ENCODE data around the gene MARCHF3.
A peak's percentile ranks its signal among the peaks of the same experiment; 100 is the strongest.

Gene MARCHF3, protein sequence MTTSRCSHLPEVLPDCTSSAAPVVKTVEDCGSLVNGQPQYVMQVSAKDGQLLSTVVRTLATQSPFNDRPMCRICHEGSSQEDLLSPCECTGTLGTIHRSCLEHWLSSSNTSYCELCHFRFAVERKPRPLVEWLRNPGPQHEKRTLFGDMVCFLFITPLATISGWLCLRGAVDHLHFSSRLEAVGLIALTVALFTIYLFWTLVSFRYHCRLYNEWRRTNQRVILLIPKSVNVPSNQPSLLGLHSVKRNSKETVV

DNA sequence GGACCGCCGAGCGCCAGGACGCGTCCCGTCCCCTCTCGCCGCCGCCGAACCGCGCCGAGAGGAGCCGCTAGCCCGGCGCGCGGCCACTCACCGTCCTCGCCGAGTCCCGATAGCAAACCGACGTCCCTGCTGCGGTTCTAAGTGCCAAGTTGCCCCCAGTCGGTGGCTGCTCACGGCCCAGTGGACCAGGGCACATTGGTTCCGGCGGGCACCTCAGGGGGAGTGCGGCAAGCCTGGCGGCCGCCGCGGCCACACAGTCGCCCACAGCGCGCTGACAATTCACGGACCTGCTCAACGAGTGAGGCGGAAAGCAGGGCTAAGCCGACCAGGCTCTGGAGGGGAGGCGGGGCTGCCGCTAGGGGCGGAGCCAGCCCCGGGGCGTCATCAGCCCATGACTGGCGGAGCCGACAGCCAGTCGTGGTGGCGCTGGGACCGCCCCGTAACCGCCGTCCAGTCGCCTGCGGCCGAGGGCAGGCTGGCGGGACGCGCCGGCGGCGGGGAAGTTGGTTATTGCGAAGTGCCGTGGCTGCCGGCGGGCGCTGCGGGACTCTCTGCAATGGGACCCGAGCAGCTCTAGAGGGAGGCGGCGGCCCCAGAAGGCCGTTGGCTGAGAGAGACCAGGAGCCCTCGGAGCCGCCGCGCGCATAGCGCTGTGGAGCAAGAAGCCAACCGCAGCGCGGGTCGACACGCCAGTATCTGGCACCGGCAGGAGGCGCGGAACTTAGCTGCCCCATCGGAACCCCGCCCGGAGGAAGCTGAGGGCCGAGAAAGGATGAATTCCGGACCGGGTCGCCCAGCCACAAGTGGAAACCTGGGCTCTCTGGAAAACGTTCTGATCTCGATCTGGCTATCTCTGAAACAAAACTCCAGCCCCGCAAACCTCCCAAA is at the start of gene MARCHF3:
TSS of gene MARCHF3 (minus strand) at position 300 of the 888 bp plus-strand sequence. CDS start 112,387 bp downstream, outside the sequence.
- peak; percentile 95 for DNase-seq
- Mint-ChIP-seq H3K27me3 (peaks cover 50% of the 10 kb centered on the region), H3K4me1 (peaks cover 17% of the 10 kb centered on the region), H3K36me3 (no peaks in the 10 kb centered on the region), H3K9me3 (no peaks in the 10 kb centered on the region), H3K27ac (peak within 1 kb of the TSS; percentile 68), H3K4me3 (peak within 1 kb of the TSS; percentile 86)
- CTCF ChIA-PET: interaction anchor here (1.0 kb wide), 1 partner anchor 16 kb away, joined by 3 read pairs; no protein-coding TSS in a partner anchor

DNA sequence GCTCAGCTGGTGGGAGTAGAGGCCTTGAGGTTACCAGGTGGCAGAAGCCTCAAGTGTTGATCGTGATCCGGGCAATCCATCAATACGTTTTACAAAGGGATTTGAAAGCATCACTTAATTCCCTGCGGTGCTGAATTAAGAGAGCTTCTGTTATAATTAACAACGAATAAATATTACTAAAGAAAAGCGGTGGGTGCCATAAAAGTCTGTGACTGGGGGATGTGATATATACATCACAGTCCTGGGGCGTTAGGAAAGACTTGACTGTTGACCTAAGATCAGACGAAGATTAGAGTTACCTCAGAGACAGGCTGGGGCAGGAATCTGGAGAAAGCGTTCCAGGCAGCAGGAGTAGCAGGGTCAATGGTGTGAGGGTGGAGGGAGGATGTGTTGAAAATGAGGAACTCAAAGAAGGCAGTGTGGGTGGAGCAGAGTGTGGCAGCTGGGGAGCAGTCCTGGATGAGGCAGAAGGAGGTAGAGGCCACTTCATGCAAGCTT is 49.7 kb upstream of the MARCHF3 start:
- no peak overlapping the region for H3K27ac Mint-ChIP-seq
- H3K4me3 Mint-ChIP-seq: no peak overlapping the region
- H3K36me3 Mint-ChIP-seq: no peaks in the 10 kb centered on the region
- CTCF ChIA-PET: interaction anchor here (0.8 kb wide), 1 partner anchor 9 kb away, joined by 3 read pairs; no protein-coding TSS in a partner anchor
- H3K27me3 Mint-ChIP-seq: peaks cover 11% of the 10 kb centered on the region
- no peak for DNase-seq
- no peaks in the 10 kb centered on the region for H3K4me1 Mint-ChIP-seq
- no peaks in the 10 kb centered on the region for H3K9me3 Mint-ChIP-seq

DNA sequence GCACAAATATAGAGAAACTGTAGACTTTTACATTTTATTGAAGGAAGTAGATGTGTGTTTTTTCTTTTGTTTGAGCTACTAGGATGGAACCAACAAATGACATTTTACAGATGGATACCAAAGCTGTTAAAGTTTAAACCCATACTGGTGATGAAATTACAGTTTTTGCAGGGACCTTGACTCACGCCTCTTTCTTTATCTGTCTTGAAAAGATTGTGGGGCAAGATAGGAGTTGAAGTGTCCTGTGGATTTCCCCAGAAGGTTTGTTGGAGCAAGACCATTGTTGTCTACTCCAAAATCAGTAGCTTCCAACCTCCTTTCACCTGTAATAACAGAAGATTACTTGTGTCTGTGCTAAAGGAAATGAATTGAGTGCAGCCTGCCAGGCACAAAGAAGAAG is 47.0 kb upstream of the MARCHF3 start:
- H3K27ac Mint-ChIP-seq: no peak overlapping the region
- H3K9me3 Mint-ChIP-seq: no peaks in the 10 kb centered on the region
- no peak for DNase-seq
- no peaks in the 10 kb centered on the region for H3K36me3 Mint-ChIP-seq
- peaks cover 13% of the 10 kb centered on the region for H3K4me1 Mint-ChIP-seq
- H3K27me3 Mint-ChIP-seq: peaks cover 14% of the 10 kb centered on the region
- CTCF ChIA-PET: no interaction called here
- no peak overlapping the region for H3K4me3 Mint-ChIP-seq

DNA sequence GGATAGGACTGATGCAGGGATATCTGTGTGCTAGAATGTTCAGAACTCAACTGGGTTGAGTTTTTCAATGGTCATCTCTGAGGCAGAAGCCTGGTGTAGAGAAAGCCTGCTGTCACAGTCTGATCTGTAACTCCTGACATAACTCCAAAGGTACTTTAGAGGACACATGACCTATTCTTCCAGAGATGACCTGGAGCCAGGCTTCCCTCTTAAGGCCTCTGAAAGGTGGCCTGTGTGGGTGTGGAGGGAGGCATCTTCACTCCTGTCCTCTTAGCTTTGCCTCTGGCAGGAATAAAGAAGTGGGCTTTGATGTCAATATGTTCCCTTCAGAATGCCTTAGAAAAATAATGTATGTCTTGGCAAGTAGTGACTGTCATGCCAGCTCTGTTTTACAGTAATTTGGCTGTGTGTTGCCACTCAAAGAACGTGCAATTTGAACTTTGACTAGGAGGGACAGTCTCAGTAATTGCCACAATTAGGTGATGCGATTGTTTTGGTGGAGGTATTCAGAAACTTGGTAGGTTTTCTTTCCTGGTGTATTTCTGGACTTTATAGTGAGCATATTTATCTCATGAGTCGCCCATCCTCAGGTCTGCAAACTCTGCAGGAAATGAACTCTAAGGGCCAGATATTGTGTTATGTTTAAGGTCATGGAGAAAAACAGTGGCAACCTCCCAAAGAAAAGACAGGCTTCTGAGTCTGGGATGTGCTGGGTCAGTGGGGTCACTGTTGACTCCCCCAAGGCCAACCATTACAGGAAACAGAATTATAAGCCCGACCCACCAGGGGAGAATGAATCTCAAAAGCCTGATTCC is 46.2 kb upstream of the MARCHF3 start:
- Mint-ChIP-seq H3K27ac (no peak overlapping the region), H3K9me3 (no peaks in the 10 kb centered on the region), H3K4me3 (no peak overlapping the region), H3K27me3 (peaks cover 14% of the 10 kb centered on the region), H3K4me1 (peaks cover 16% of the 10 kb centered on the region), H3K36me3 (no peaks in the 10 kb centered on the region)
- DNase-seq: no peak
- CTCF ChIA-PET: no interaction called here

DNA sequence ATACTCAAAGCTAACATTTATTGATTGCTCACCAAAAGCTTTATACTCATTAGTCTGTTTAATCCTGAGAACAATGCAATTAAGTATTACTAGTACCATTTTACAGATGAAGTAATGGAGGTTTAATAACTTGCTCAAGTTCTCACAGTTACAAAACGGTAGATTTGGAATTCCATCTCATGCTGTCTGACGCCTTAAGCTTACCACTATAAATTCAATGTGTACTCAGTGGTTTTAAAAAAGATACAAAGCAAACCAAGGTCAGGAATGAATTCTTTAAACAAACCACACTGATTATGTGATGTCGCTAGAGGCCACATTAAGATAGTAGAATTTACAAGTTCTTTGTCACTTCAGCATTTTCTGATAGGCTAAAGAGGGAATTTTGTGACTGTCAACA is 44.1 kb upstream of the MARCHF3 start:
- Mint-ChIP-seq H3K9me3 (no peaks in the 10 kb centered on the region), H3K36me3 (peaks cover 3% of the 10 kb centered on the region), H3K4me3 (no peak overlapping the region), H3K4me1 (peaks cover 16% of the 10 kb centered on the region), H3K27me3 (peaks cover 4% of the 10 kb centered on the region), H3K27ac (no peak overlapping the region)
- CTCF ChIA-PET: no interaction called here
- no peak for DNase-seq

DNA sequence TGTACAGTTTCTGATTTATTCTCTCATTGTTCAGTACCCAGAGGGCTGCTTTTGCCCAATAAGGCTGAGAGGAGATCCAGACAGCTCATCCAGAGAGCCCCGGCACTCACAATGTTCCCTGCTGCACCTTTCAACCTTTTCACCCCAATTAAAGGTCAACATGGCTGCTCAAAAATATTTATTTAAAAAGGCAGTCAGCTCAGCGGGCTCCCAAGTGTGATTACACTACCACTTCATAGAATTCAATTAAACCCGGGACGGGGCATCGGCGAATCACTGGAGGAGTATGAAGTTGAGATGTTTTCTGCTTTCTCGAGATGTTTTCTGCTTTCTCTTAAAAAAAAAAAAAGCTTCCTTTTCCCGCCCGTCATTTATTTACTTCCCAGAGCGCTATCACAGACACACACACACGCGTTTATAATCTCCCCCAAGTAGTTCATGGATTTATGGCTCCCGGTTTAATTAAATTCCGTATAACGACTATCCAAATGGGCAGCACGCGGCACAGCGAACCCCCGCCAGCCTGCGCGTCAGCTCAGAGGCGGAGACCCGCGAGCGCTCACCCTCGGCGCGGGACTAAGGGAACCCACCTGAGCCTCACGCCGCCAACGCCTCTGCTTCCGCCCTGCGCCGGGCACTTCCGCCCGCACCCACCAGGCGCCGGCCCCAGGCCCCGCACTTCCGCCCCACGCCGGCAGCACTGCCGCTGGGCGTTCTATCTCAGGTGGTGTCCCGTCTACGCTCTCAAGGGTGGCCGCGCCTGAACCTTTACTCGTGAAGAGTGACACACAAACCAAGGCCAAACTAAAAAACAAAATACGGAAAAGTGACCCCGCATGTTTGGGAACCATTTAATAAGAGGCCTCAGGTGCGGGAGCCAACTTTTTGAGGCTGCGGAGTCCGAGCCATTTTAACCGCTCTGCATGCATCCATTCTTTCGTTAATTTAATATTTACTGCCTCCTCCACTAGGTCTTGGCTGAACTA is 42.8 kb upstream of the MARCHF3 start, which contains the start of gene C5orf63:
TSS of gene C5orf63 (minus strand) at position 642 of the 986 bp plus-strand sequence. CDS start 14,507 bp downstream, outside the sequence.
- Mint-ChIP-seq H3K4me1 (peaks cover 16% of the 10 kb centered on the region), H3K36me3 (peaks cover 6% of the 10 kb centered on the region), H3K27me3 (peaks cover 4% of the 10 kb centered on the region), H3K27ac (peak within 1 kb of the TSS; percentile 35), H3K9me3 (no peaks in the 10 kb centered on the region), H3K4me3 (peak within 1 kb of the TSS; percentile 74)
- peak; percentile 81 for DNase-seq
- CTCF ChIA-PET: no interaction called here

DNA sequence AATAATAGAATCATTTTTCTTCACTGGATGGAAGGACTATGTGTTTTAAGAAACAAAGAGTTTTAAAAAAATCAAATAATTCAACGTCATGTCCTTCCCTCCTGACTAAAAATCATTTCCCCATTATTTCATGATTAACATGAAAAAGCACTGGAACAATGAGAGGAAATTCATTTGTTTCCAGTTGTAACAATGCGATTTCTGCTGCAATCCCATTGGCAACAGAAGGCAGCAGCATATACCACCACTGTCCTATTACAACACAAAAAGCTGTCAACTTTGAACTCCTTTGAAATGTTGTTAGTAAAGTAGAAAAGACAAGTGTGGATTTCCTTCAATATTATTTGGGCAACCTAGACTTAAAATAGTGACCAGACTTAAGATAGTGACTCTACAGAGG is 39.9 kb upstream of the MARCHF3 start:
- Mint-ChIP-seq H3K27me3 (peaks cover 4% of the 10 kb centered on the region), H3K4me3 (no peak overlapping the region), H3K27ac (no peak overlapping the region), H3K9me3 (no peaks in the 10 kb centered on the region), H3K4me1 (peaks cover 16% of the 10 kb centered on the region), H3K36me3 (peaks cover 6% of the 10 kb centered on the region)
- CTCF ChIA-PET: no interaction called here
- DNase-seq: no peak

DNA sequence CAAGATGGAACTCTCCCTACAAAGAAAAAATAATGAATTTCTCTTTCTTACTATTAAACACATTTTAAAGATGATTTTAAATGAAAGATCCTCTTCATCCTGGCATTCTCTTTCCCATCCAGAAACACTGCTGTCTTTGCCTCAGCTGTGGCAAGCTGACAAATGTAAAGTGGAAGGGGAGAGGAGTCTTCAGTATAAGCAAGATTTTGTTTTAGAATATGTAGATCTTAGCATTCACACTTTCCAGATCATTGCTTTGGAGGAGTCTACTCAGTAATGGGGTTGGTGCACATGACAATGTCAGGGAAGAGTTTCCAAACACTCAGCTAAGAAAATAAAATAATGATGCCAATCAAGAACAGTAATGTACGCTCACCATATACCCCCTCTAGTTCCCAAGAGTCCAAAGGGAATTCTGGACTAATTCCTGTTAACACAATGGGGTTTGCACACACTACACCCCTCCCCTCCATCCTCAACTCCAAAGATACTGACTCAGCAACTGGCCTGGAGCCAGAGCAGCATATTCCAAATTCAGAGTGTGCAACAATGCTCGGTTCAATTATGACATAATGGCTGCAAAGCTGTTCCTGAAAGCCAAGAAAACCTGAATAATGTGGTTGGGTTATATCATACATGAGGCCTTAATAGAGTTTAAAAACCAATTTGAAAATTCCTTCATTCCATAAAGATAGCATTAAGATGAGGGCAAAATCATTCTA is 38.3 kb upstream of the MARCHF3 start:
- Mint-ChIP-seq H3K27ac (no peak overlapping the region), H3K27me3 (no peaks in the 10 kb centered on the region), H3K9me3 (no peaks in the 10 kb centered on the region), H3K36me3 (peaks cover 6% of the 10 kb centered on the region), H3K4me1 (peaks cover 12% of the 10 kb centered on the region), H3K4me3 (no peak overlapping the region)
- no peak for DNase-seq
- CTCF ChIA-PET: no interaction called here

DNA sequence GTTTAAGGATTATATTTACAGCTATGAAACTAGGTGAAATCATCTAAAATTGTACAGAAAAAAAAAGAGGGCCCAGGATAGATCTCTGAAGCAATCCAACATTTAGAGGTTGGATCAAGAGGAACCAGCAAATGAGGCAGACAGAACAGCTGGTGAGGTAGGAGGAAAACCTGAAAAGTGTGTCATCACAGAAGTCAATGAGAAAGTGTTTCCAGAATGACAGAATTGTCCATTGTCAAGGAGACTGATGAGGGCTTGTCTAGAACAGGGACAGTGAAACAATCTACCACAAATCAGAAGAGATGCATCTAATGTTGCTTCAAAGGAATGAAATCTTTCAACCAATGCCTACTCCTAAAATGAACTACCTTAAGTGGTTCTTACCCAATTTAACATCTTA is 36.4 kb upstream of the MARCHF3 start:
- H3K27me3 Mint-ChIP-seq: no peaks in the 10 kb centered on the region
- H3K27ac Mint-ChIP-seq: no peak overlapping the region
- CTCF ChIA-PET: no interaction called here
- H3K4me1 Mint-ChIP-seq: no peaks in the 10 kb centered on the region
- H3K36me3 Mint-ChIP-seq: peaks cover 6% of the 10 kb centered on the region
- H3K4me3 Mint-ChIP-seq: no peak overlapping the region
- DNase-seq: no peak
- no peaks in the 10 kb centered on the region for H3K9me3 Mint-ChIP-seq

DNA sequence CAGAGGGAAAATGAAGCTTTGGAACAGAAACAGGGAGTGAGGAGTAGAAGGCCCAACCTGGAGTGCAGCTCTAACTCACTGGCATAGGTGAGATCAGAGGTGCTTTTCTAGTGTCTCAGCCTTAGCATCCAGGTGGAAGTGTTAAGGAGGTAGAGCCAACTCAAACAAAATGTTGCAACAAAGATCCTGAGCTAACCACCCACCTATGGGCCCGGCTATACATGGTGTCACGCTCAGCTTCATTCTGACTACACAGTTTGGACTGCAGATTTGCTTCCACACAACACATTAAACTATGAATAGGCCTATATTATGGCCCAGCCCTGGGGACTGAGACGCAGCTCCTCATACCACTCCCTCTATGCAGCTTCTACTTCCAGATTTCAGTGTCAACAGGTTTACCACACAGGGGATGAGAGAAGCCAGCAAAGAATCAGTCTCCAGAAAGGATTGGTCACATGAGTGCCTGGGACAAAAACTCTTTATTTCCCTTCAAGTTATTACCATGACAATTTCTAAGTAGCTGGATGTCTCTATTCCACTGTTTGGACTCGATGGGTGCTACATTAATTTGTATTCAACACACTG is 34.0 kb upstream of the MARCHF3 start:
- Mint-ChIP-seq H3K27ac (no peak overlapping the region), H3K27me3 (no peaks in the 10 kb centered on the region), H3K4me1 (peaks cover 7% of the 10 kb centered on the region), H3K9me3 (no peaks in the 10 kb centered on the region), H3K36me3 (peaks cover 2% of the 10 kb centered on the region), H3K4me3 (no peak overlapping the region)
- no peak for DNase-seq
- CTCF ChIA-PET: interaction anchor here (0.6 kb wide), 1 partner anchor 78 kb away, joined by 3 read pairs; no protein-coding TSS in a partner anchor

DNA sequence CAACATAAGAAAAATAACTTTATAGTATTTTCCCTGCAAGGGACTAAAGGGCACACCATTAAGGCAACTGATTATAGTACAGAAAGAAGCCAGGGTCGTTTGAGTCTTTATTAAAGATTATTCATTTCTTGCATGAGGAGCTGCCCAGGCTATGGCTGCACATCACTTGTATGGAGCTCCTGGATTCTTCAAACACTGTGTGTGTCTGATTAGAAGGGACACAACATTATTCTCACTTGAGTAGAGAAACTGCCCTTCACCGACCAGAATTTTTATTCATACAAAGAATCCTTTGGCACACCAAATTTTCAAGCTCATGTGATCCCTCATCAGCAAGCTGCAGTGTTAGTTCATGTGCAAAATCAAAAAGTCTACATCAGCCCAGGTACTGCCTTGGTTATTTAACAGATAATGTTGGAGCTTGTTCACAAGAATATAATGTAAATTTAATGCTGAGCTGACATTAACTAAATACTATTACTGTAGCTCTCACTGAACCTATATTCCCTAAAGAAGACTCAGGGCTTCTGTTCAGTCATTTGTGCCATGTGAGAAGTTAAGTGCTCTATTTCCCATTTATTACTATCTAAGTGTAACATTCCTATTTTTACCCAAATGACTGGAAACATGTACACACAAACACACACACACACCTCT is 33.0 kb upstream of the MARCHF3 start:
- no peak overlapping the region for H3K4me3 Mint-ChIP-seq
- H3K36me3 Mint-ChIP-seq: peaks cover 2% of the 10 kb centered on the region
- CTCF ChIA-PET: no interaction called here
- no peaks in the 10 kb centered on the region for H3K27me3 Mint-ChIP-seq
- H3K9me3 Mint-ChIP-seq: no peaks in the 10 kb centered on the region
- DNase-seq: no peak
- H3K27ac Mint-ChIP-seq: no peak overlapping the region
- H3K4me1 Mint-ChIP-seq: peaks cover 7% of the 10 kb centered on the region

DNA sequence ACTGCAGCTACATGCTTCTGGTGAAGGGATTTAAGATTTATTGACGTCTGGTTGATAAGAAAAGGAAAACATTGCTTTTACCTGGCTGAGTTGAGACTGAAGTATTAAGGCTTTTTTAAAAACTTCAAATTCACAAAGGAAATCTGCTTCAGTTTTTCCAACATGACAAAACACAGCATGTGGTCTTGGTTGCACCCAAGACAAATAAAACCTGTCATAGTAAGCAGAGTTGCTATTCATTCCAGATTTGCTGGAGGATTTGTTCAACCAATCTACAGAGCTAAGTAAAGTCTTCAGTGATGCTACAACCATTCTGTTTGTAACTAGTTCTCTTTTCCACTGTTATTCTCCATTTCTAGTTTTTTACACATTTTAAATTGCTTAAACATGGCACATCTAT is 31.6 kb upstream of the MARCHF3 start:
- peaks cover 5% of the 10 kb centered on the region for H3K36me3 Mint-ChIP-seq
- H3K9me3 Mint-ChIP-seq: no peaks in the 10 kb centered on the region
- CTCF ChIA-PET: no interaction called here
- no peak overlapping the region for H3K27ac Mint-ChIP-seq
- no peak for DNase-seq
- H3K27me3 Mint-ChIP-seq: no peaks in the 10 kb centered on the region
- H3K4me3 Mint-ChIP-seq: no peak overlapping the region
- peaks cover 7% of the 10 kb centered on the region for H3K4me1 Mint-ChIP-seq

Measured in activated naive CD4-positive, alpha-beta T cell treated with anti-CD3 and anti-CD28 coated beads, Interleukin-2, amount 10 ng/mL, durations not matched to agents 7 days and 5 days (primary cell).